ENCODE results near the gene VPS37C. TPM values are rescaled to one million over a fixed set of nuclear protein-coding genes. Genes with fewer than 3 reads are reported as not detected.

Gene VPS37C
- total RNA-seq, 2 donors from 2014 or later = 13.2 to 21.1 TPM

GRCh38 chr11:61147791-61148620, 13.2 kb downstream of the VPS37C start:
- 39% methylated on average over 10 to 11 of the region's 11 CpGs for WGBS, 2 donors

GRCh38 chr11:61147271-61147670, 14.0 kb downstream of the VPS37C start:
- intact Hi-C loops (cut with DNase I) = no loop called here
- WGBS, 2 donors = 59 to 60% methylated on average over 10 of the region's 10 CpGs
- DNase-seq (peak in 1 of 4 donors; percentile 2), ATAC-seq (no peak)
- Histone ChIP-seq H3K36me3 (replicated peaks in 1 of 2; ENCODE audit: insufficient read depth in 1 of 2, low read depth in 2 of 2) (no peaks in the 10 kb centered on the region), H3K9me3 (no peaks in the 10 kb centered on the region), H3K27ac (peak overlapping the region in 1 of 4 donors; percentile 43), H3K4me1 (peaks cover 55% of the 10 kb centered on the region), H3K27me3 (no peaks in the 10 kb centered on the region), H3K4me3 (no peak overlapping the region)
- TF ChIP-seq, protein P1, sequence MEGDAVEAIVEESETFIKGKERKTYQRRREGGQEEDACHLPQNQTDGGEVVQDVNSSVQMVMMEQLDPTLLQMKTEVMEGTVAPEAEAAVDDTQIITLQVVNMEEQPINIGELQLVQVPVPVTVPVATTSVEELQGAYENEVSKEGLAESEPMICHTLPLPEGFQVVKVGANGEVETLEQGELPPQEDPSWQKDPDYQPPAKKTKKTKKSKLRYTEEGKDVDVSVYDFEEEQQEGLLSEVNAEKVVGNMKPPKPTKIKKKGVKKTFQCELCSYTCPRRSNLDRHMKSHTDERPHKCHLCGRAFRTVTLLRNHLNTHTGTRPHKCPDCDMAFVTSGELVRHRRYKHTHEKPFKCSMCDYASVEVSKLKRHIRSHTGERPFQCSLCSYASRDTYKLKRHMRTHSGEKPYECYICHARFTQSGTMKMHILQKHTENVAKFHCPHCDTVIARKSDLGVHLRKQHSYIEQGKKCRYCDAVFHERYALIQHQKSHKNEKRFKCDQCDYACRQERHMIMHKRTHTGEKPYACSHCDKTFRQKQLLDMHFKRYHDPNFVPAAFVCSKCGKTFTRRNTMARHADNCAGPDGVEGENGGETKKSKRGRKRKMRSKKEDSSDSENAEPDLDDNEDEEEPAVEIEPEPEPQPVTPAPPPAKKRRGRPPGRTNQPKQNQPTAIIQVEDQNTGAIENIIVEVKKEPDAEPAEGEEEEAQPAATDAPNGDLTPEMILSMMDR (IDR thresholded peaks at IDR 0.05) = no peak
- TF ChIP-seq POLR2A (IDR thresholded peaks at IDR 0.05) = no peak

More at GRCh38 chr11:61147791-61148620, 13.2 kb downstream of the VPS37C start:
- Histone ChIP-seq H3K27ac (peak overlapping the region in 2 of 4 donors; percentile 43 to 72), H3K9me3 (no peaks in the 10 kb centered on the region), H3K36me3 (replicated peaks in 1 of 2; ENCODE audit: insufficient read depth in 1 of 2, low read depth in 2 of 2) (no peaks in the 10 kb centered on the region), H3K4me1 (peaks cover 61% of the 10 kb centered on the region), H3K27me3 (no peaks in the 10 kb centered on the region), H3K4me3 (no peak overlapping the region)
- intact Hi-C loops (cut with DNase I) = no loop called here
- TF ChIP-seq, protein P1 (IDR thresholded peaks at IDR 0.05) = no peak
- TF ChIP-seq POLR2A (IDR thresholded peaks at IDR 0.05) = no peak
- peak; percentile 84 for ATAC-seq
- DNase-seq = peak in 3 of 4 donors; percentile 33 to 79 (median 46)

DNA sequence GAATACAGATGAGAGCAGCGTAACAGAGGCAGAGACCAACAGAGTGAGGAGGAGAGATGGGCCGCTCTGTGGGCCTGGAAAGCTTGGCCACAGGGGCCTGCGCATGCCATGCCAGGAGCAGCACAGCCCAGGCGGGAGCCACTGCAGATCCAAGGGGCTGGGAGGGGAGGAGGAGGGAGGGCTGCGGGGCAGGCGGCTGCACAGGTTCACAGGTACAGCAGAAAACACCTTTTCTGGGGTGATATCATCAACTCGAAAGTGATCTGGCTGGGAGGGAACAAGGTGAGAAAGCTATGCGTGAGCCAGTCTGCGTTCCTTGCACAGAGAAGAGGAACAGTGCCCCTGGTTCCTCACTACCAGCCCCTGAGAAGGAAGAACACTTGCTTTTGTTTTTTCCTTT, 14.8 kb downstream of the VPS37C start:
- H3K4me1 ChIP-seq = peaks cover 55% of the 10 kb centered on the region
- DNase-seq = no peak
- no peak for TF ChIP-seq POLR2A (IDR thresholded peaks at IDR 0.05)
- TF ChIP-seq, protein P1 (IDR thresholded peaks at IDR 0.05) = no peak

DNA sequence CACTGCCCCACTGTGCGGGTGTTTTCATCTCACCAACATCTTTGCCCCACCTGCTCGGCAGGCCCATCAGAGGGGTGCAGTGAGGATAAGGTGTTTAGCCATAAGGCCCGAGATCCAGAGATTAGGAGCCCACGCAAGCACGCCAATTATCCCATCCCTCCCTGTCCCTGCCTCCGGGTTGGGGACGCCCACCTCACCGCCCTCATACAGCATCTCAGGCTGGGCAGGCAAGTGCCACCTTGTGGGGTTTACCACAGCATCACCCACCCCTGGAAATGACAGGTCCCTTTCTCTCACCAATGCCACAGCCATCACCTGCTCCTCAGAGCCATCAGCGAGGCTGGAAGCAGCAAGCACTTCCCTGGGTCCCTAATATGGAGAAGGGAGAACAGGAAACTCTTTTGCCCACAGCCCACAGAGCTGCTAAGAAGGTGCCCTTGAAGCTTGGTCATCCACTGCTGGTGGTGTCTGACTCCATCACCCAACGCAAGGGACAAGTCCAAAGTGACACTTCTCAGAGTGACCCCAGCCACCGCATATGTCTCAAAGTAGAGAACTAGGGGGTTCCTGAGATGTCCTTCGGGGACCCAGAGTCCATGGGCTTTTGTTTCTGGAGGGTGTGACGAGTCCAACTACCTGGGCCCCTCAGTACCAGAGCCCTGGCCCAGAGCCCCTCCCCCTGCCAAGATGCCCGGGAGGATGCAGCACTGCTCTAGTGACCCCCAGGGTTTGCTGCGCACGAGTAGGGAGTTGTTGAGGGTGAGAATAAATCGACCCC, 15.8 kb downstream of the VPS37C start:
- DNase-seq (peak in 1 of 4 donors; percentile 5), ATAC-seq (no peak)
- Histone ChIP-seq H3K4me1 (peaks cover 55% of the 10 kb centered on the region), H3K36me3 (replicated peaks in 1 of 2; ENCODE audit: insufficient read depth in 1 of 2, low read depth in 2 of 2) (no peaks in the 10 kb centered on the region), H3K9me3 (no peaks in the 10 kb centered on the region), H3K27ac (no peak overlapping the region), H3K27me3 (no peaks in the 10 kb centered on the region), H3K4me3 (no peak overlapping the region)
- TF ChIP-seq, protein P1 (IDR thresholded peaks at IDR 0.05) = no peak
- TF ChIP-seq POLR2A (IDR thresholded peaks at IDR 0.05) = no peak
- intact Hi-C loops (cut with DNase I) = no loop called here
- 82 to 91% methylated on average over 8 to 15 of the region's 17 CpGs for WGBS, 2 donors

More for the DNA sequence above, 14.8 kb downstream of the VPS37C start:
- H3K4me3 ChIP-seq = no peak overlapping the region
- WGBS, 2 donors = 78 to 89% methylated on average over 9 of the region's 9 CpGs
- no peaks in the 10 kb centered on the region for H3K36me3 ChIP-seq (replicated peaks in 1 of 2; ENCODE audit: insufficient read depth in 1 of 2, low read depth in 2 of 2)
- H3K27me3 ChIP-seq = no peaks in the 10 kb centered on the region
- no peak for ATAC-seq
- no peak overlapping the region for H3K27ac ChIP-seq
- intact Hi-C loops (cut with DNase I) = no loop called here
- no peaks in the 10 kb centered on the region for H3K9me3 ChIP-seq

Measured in body of pancreas (tissue), 4 donors.